Nephron (organoid): ENCODE results near the gene CDHR3.

Source experiments
- H3K27ac Mint-ChIP-seq, 3 experiments: 2 replicates each; pipeline ENCODE4 v1.8.0; 2020; ENCODE audit warnings: mixed read lengths in 3 of 3, mild to moderate bottlenecking in 2 of 3, moderate library complexity in 1 of 3
- H3K27me3 Mint-ChIP-seq: 2 replicates; pipeline ENCODE4 v1.8.0; 2021; ENCODE audit warnings: low read depth, mild to moderate bottlenecking, moderate library complexity, mixed read lengths
- H3K36me3 Mint-ChIP-seq: 2 replicates; pipeline ENCODE4 v1.8.0; 2020; ENCODE audit warnings: low read depth, mixed read lengths
- H3K4me1 Mint-ChIP-seq: 2 replicates; pipeline ENCODE4 v1.8.0; 2020; ENCODE audit warnings: mixed read lengths
- H3K4me3 Mint-ChIP-seq, 3 experiments: 2 replicates each; pipeline ENCODE4 v1.8.0; 2020; ENCODE audit warnings: mild to moderate bottlenecking in 3 of 3, mixed read lengths in 3 of 3, moderate library complexity in 2 of 3
- H3K9me3 Mint-ChIP-seq: 2 replicates; pipeline ENCODE4 v1.8.0; 2020; ENCODE audit warnings: mixed read lengths
- CTCF ChIP-seq, 3 experiments: fragments of 200-600 bp; sonication (generic); IDR thresholded peaks; one replicate each; pipeline ENCODE4 v1.5.0; 2021; ENCODE audit warnings: antibody characterized with exemption in 3 of 3; ENCODE audit not compliant: unreplicated experiment in 3 of 3

The CDHR3 gene

GRCh38 chr7:106072715-106073091 is 109.6 kb downstream of the CDHR3 start:
- peak overlapping the region in 2 of 3 experiments; percentile 63 to 68 for H3K27ac Mint-ChIP-seq
- no peak overlapping the region for H3K4me3 Mint-ChIP-seq
- H3K9me3 Mint-ChIP-seq: no peaks in the 10 kb centered on the region
- peaks cover 51% of the 10 kb centered on the region for H3K4me1 Mint-ChIP-seq
- H3K36me3 Mint-ChIP-seq: no peaks in the 10 kb centered on the region
- TF ChIP-seq CTCF (IDR thresholded peaks at IDR 0.05; ENCODE audit: unreplicated experiment in 3 of 3): no peak
- H3K27me3 Mint-ChIP-seq: peaks cover 20% of the 10 kb centered on the region

GRCh38 chr7:106073701-106074100 is 110.6 kb downstream of the CDHR3 start:
- Mint-ChIP-seq H3K27me3 (peaks cover 19% of the 10 kb centered on the region), H3K4me3 (no peak overlapping the region), H3K36me3 (no peaks in the 10 kb centered on the region), H3K9me3 (no peaks in the 10 kb centered on the region), H3K4me1 (peaks cover 45% of the 10 kb centered on the region), H3K27ac (no peak overlapping the region)
- no peak for TF ChIP-seq CTCF (IDR thresholded peaks at IDR 0.05; ENCODE audit: unreplicated experiment in 3 of 3)

- Mint-ChIP-seq H3K27me3 (peaks cover 14% of the 10 kb centered on the region), H3K4me3 (no peak overlapping the region), H3K9me3 (no peaks in the 10 kb centered on the region), H3K4me1 (peaks cover 40% of the 10 kb centered on the region), H3K36me3 (no peaks in the 10 kb centered on the region), H3K27ac (peak overlapping the region in 1 of 3 experiments; percentile 26)
- TF ChIP-seq CTCF (IDR thresholded peaks at IDR 0.05; ENCODE audit: unreplicated experiment in 3 of 3): no peak
These were observed 111.2 kb downstream of the CDHR3 start for GRCh38 chr7:106074257-106074656.

- H3K4me1 Mint-ChIP-seq: peaks cover 28% of the 10 kb centered on the region
- no peaks in the 10 kb centered on the region for H3K36me3 Mint-ChIP-seq
- no peaks in the 10 kb centered on the region for H3K9me3 Mint-ChIP-seq
- peaks cover 8% of the 10 kb centered on the region for H3K27me3 Mint-ChIP-seq
- no peak overlapping the region for H3K4me3 Mint-ChIP-seq
- no peak overlapping the region for H3K27ac Mint-ChIP-seq
- TF ChIP-seq CTCF (IDR thresholded peaks at IDR 0.05; ENCODE audit: unreplicated experiment in 3 of 3): no peak
These were observed 112.9 kb downstream of the CDHR3 start for GRCh38 chr7:106075937-106076336.

- Mint-ChIP-seq H3K4me1 (peaks cover 27% of the 10 kb centered on the region), H3K9me3 (no peaks in the 10 kb centered on the region), H3K36me3 (no peaks in the 10 kb centered on the region), H3K27ac (no peak overlapping the region), H3K4me3 (no peak overlapping the region), H3K27me3 (peaks cover 8% of the 10 kb centered on the region)
- no peak for TF ChIP-seq CTCF (IDR thresholded peaks at IDR 0.05; ENCODE audit: unreplicated experiment in 3 of 3)
These were observed 113.5 kb downstream of the CDHR3 start for GRCh38 chr7:106076537-106076936.

- Mint-ChIP-seq H3K36me3 (peaks cover under 1% of the 10 kb centered on the region), H3K27me3 (no peaks in the 10 kb centered on the region), H3K4me3 (no peak overlapping the region)
These were observed 117.4 kb downstream of the CDHR3 start for GRCh38 chr7:106080300-106080987.

More at GRCh38 chr7:106080300-106080987, 117.4 kb downstream of the CDHR3 start:
- no peaks in the 10 kb centered on the region for H3K4me1 Mint-ChIP-seq
- H3K27ac Mint-ChIP-seq: no peak overlapping the region
- no peak for TF ChIP-seq CTCF (IDR thresholded peaks at IDR 0.05; ENCODE audit: unreplicated experiment in 3 of 3)
- peaks cover 2% of the 10 kb centered on the region for H3K9me3 Mint-ChIP-seq
